COLO829 (cell line): ENCODE data around the gene IQGAP1.
A peak's percentile ranks its signal among the peaks of the same experiment; 100 is the strongest.

ENCODE experiments used
- DNase-seq: peaks from one replicate; pipeline ENCODE4 v3.0.0; 2012; ENCODE audit warnings: low spot score

The IQGAP1 gene

GRCh38 chr15:90367576-90367975, 20.5 kb upstream of the IQGAP1 start:
- DNase-seq, result no peak

GRCh38 chr15:90375071-90375470, 13.0 kb upstream of the IQGAP1 start:
- DNase-seq, result no peak

GRCh38 chr15:90376789-90377188, 11.3 kb upstream of the IQGAP1 start:
- no peak for DNase-seq

- DNase-seq, result no peak
These were observed 8.8 kb upstream of the IQGAP1 start for GRCh38 chr15:90379263-90379662.

- DNase-seq, result no peak
These were observed 6.5 kb upstream of the IQGAP1 start for GRCh38 chr15:90381515-90381914.

- no peak for DNase-seq
These were observed 5.7 kb upstream of the IQGAP1 start for GRCh38 chr15:90382320-90382719.

GRCh38 chr15:90386221-90386620, 1.8 kb upstream of the IQGAP1 start:
- DNase-seq, result no peak

- no peak for DNase-seq
These were observed 679 bp downstream of the IQGAP1 start for GRCh38 chr15:90388462-90389380.

- no peak for DNase-seq
These were observed 1.5 kb downstream of the IQGAP1 start for GRCh38 chr15:90389513-90389912.

- no peak for DNase-seq
These were observed 5.0 kb downstream of the IQGAP1 start for GRCh38 chr15:90393040-90393439.

GRCh38 chr15:90394074-90394473, 6.0 kb downstream of the IQGAP1 start:
- no peak for DNase-seq

- DNase-seq, result peak; percentile 92
These were observed 6.9 kb downstream of the IQGAP1 start for GRCh38 chr15:90394748-90395442.

- no peak for DNase-seq
These were observed 8.3 kb downstream of the IQGAP1 start for GRCh38 chr15:90396321-90396720.

- DNase-seq, result no peak
These were observed 12.1 kb downstream of the IQGAP1 start for GRCh38 chr15:90400005-90400758.

GRCh38 chr15:90400759-90401314, 12.8 kb downstream of the IQGAP1 start:
- DNase-seq, result peak; percentile 96

GRCh38 chr15:90401495-90401894, 13.5 kb downstream of the IQGAP1 start:
- DNase-seq, result no peak

- peak; percentile 71 for DNase-seq
These were observed 14.2 kb downstream of the IQGAP1 start for GRCh38 chr15:90402223-90402622.

- DNase-seq, result no peak
These were observed 14.7 kb downstream of the IQGAP1 start for GRCh38 chr15:90402767-90403166.

GRCh38 chr15:90405055-90405607, 17.1 kb downstream of the IQGAP1 start:
- no peak for DNase-seq

- no peak for DNase-seq
These were observed 19.3 kb downstream of the IQGAP1 start for GRCh38 chr15:90407336-90407735.

- DNase-seq, result peak; percentile 76
These were observed 19.9 kb downstream of the IQGAP1 start for GRCh38 chr15:90407871-90408317.

- DNase-seq, result no peak
These were observed 20.6 kb downstream of the IQGAP1 start for GRCh38 chr15:90408657-90409056.
